ENCODE data around the gene CHST7. TPM values are rescaled to one million over a fixed set of nuclear protein-coding genes. Genes with fewer than 3 reads are reported as not detected.

CHST7 gene
- total RNA-seq, 1 experiment from 2014 or later: 7.7 TPM

DNA sequence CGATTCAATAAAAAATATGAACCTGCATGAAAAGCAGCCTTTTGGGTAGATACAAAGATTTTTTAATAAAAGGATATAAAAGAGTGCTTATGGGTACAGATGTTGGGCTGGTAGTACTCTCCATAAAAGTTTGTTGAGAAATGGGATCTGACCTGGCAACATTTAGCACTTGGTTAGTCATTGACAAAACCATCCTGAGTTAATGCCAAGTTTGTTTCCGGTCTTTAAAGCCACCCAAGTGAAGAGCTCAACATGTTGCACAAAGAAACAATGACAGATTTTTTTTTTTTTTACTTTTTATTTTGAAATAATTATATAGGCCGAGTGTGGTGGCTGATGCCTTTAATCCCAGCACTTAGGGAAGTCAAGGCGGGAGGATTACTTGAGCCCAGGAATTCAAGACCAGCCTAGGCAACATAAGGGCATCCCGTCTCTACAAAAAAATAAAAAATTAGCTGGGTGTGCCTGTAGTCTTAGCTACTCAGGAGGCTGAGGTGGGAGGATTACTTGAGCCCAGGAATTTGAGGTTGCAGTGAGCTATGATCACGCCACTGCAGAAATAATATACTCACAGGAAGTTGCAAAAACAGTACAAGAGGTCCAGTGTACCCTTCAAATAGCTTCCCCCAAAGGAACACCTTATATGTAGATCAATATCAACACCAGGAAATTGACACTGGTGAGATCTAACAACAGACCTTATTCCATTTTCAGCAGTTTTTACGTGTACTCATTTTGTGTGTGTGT lies 16.6 kb downstream of the CHST7 start:
- H3K4me3 ChIP-seq (replicated peaks in 1 of 2; ENCODE audit: low read depth in 1 of 2, low read length in 2 of 2): no peak overlapping the region
- BruUV-seq (replicated peaks): no TSS peak
- H3K27ac ChIP-seq (ENCODE audit: low read depth, low read length): peak overlapping the region; percentile 82
- DNase-seq (ENCODE audit: low read depth, low spot score) (no peak), ATAC-seq (peak; percentile 49)
- ChIA-PET RAD21 (ENCODE audit: low non-redundant PET in 1 of 2, low total read pairs in 2 of 2, uncharacterized antibody in 2 of 2, unreplicated experiment in 2 of 2) (no interaction called here), CTCF (no interaction called here), POLR2A (interaction anchor here (0.5 kb wide), 1 partner anchor 115 kb away, joined by 3 read pairs; no protein-coding TSS in a partner anchor)
- H3K4me1 ChIP-seq (ENCODE audit: control insufficient read depth in 1 of 2, insufficient read depth in 2 of 2, low read length in 2 of 2): peaks cover 44 to 58% of the 10 kb centered on the region in 2 experiments
- TF ChIP-seq ATF3 (IDR thresholded peaks at IDR 0.05) (no peak), JUND (IDR thresholded peaks at IDR 0.05) (no peak), CBX3 (IDR thresholded peaks at IDR 0.05; ENCODE audit: low read depth) (no peak), POLR2A (IDR thresholded peaks at IDR 0.05; ENCODE audit: borderline replicate concordance, extremely low read depth, insufficient read depth, insufficient read length) (no peak), SP1 (IDR thresholded peaks at IDR 0.05; ENCODE audit: low read depth) (no peak), SRF (IDR thresholded peaks at IDR 0.05; ENCODE audit: low read depth) (no peak), ELF1 (IDR thresholded peaks at IDR 0.05; ENCODE audit: borderline replicate concordance, low read depth) (no peak), RAD21 (IDR thresholded peaks at IDR 0.05; ENCODE audit: low read depth) (no peak), CTCF (IDR thresholded peaks at IDR 0.05 in 2 of 3, conservative IDR thresholded peaks at IDR 0.05 in 1 of 3; ENCODE audit: borderline replicate concordance in 1 of 3, insufficient read depth in 1 of 3, low read depth in 2 of 3, low read length in 2 of 3) (no peak), CEBPB (IDR thresholded peaks at IDR 0.05; ENCODE audit: low read depth) (no peak), TCF7L2 (IDR thresholded peaks at IDR 0.05; ENCODE audit: borderline replicate concordance, extremely low read depth, insufficient read depth, insufficient read length) (no peak), EZH2phosphoT487 (IDR thresholded peaks at IDR 0.05; ENCODE audit: borderline replicate concordance) (no peak), EGR1 (IDR thresholded peaks at IDR 0.05; ENCODE audit: low read depth) (no peak), ZBTB33 (IDR thresholded peaks at IDR 0.05; ENCODE audit: extremely low read depth, insufficient replicate concordance, low read length) (no peak), YY1 (IDR thresholded peaks at IDR 0.05; ENCODE audit: extremely low read depth, insufficient replicate concordance, low read depth, low read length) (no peak), EZH2 (IDR thresholded peaks at IDR 0.05) (no peak)
- TF ChIP-seq, protein P1, sequence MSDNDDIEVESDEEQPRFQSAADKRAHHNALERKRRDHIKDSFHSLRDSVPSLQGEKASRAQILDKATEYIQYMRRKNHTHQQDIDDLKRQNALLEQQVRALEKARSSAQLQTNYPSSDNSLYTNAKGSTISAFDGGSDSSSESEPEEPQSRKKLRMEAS (IDR thresholded peaks at IDR 0.05): no peak
- TF ChIP-seq, protein P2, sequence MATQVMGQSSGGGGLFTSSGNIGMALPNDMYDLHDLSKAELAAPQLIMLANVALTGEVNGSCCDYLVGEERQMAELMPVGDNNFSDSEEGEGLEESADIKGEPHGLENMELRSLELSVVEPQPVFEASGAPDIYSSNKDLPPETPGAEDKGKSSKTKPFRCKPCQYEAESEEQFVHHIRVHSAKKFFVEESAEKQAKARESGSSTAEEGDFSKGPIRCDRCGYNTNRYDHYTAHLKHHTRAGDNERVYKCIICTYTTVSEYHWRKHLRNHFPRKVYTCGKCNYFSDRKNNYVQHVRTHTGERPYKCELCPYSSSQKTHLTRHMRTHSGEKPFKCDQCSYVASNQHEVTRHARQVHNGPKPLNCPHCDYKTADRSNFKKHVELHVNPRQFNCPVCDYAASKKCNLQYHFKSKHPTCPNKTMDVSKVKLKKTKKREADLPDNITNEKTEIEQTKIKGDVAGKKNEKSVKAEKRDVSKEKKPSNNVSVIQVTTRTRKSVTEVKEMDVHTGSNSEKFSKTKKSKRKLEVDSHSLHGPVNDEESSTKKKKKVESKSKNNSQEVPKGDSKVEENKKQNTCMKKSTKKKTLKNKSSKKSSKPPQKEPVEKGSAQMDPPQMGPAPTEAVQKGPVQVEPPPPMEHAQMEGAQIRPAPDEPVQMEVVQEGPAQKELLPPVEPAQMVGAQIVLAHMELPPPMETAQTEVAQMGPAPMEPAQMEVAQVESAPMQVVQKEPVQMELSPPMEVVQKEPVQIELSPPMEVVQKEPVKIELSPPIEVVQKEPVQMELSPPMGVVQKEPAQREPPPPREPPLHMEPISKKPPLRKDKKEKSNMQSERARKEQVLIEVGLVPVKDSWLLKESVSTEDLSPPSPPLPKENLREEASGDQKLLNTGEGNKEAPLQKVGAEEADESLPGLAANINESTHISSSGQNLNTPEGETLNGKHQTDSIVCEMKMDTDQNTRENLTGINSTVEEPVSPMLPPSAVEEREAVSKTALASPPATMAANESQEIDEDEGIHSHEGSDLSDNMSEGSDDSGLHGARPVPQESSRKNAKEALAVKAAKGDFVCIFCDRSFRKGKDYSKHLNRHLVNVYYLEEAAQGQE (IDR thresholded peaks at IDR 0.05; ENCODE audit: low read depth): no peak
- no peaks in the 10 kb centered on the region for H3K27me3 ChIP-seq (ENCODE audit: insufficient read depth, low read length)
- no peaks in the 10 kb centered on the region for H4K20me1 ChIP-seq (ENCODE audit: insufficient read depth)
- H2AFZ ChIP-seq (ENCODE audit: low read depth, low read length, poor library complexity, severe bottlenecking): no peak overlapping the region
- intact Hi-C loops (cut with micrococcal nuclease): no loop called here
- H3K9me3 ChIP-seq (ENCODE audit: control insufficient read depth in 1 of 2, insufficient read depth in 1 of 2, low read depth in 1 of 2, low read length in 2 of 2): no peaks in the 10 kb centered on the region
- H3K79me2 ChIP-seq (ENCODE audit: insufficient read depth, low read length): peaks cover 27% of the 10 kb centered on the region
- H3K4me2 ChIP-seq (ENCODE audit: low read length): peak overlapping the region; percentile 50
- no peaks in the 10 kb centered on the region for H3K9me2 ChIP-seq (ENCODE audit: insufficient read depth)
- no peaks in the 10 kb centered on the region for H3K36me3 ChIP-seq (ENCODE audit: control insufficient read depth in 1 of 2, insufficient read depth in 2 of 2, low read length in 2 of 2)
- no peak overlapping the region for H3K9ac ChIP-seq (ENCODE audit: low read length)

All from HCT116 (cell line).